HCT116 (cell line): ENCODE measurements around the gene WDR45B. TPM values are rescaled to one million over a fixed set of nuclear protein-coding genes. Genes with fewer than 3 reads are reported as not detected.

ENCODE experiments used
- ATAC-seq: fragments of 200-7000 bp; cut with Tn5 transposase; 2 replicates; pipeline ENCODE4 v1.9.1; 2020; ENCODE audit warnings: mild to moderate bottlenecking, moderate library complexity
- BruUV-seq: library from RNA; stranded (reverse); fragments of 400-500 nt; replicated peaks from 2 replicates; lab custom pipeline; 2021; lab: Mats Ljungman, UMichigan
- CTCF ChIA-PET: fragments of 300-600 bp; sonication (Branson Sonifier 250); formaldehyde crosslinking; loops from one replicate; lab custom pipeline; 2021; ENCODE audit warnings: antibody characterized with exemption; lab: Charles Lee
- POLR2A ChIA-PET: fragments of 300-600, 350-600 bp; sonication (Branson Sonifier 250); formaldehyde crosslinking; loops from one replicate; lab custom pipeline; 2021; ENCODE audit warnings: antibody characterized with exemption; lab: Charles Lee
- RAD21 ChIA-PET, 2 experiments: fragments of 300-600 bp; sonication (Branson Sonifier 250); formaldehyde crosslinking; loops; one replicate each; lab custom pipeline; 2023; ENCODE audit warnings: low total read pairs in 2 of 2; ENCODE audit not compliant: uncharacterized antibody in 2 of 2, unreplicated experiment in 2 of 2, low non-redundant PET in 1 of 2; lab: Charles Lee
- DNase-seq: peaks from one replicate; pipeline ENCODE4 v3.0.0-alpha.2; 2010; ENCODE audit warnings: low read depth, low spot score
- H2AFZ ChIP-seq: fragments of 200-600 bp; shearing (Covaris generic), sonication (generic); 2 replicates; pipeline ENCODE4 v1.6.1; 2017; ENCODE audit warnings: low read depth, mixed run types, mixed read lengths, antibody characterized with exemption, low read length; ENCODE audit not compliant: poor library complexity, severe bottlenecking
- H3K27ac ChIP-seq: 2 replicates; pipeline ENCODE4 v1.5.1; 2012; ENCODE audit warnings: low read depth, low read length
- H3K27me3 ChIP-seq: fragments of 200-600 bp; sonication (generic); 2 replicates; pipeline ENCODE4 v1.6.1; 2016; ENCODE audit warnings: mixed run types, low read length, mixed read lengths; ENCODE audit not compliant: insufficient read depth
- H3K36me3 ChIP-seq, 2 experiments: fragments of 200-500 bp in 1 of 2; fragments of 200-600 bp in 1 of 2; sonication (Bioruptor generic) in 1 of 2; sonication (generic) in 1 of 2; 2 replicates each; pipeline versions ENCODE4 v1.5.1 to v1.6.1; 2014 to 2016; ENCODE audit warnings: low read length in 2 of 2, inconsistent platforms in 1 of 2, mixed read lengths in 1 of 2, mixed run types in 1 of 2; ENCODE audit not compliant: insufficient read depth in 2 of 2, control insufficient read depth in 1 of 2
- H3K4me1 ChIP-seq, 2 experiments: fragments of 200-600 bp in 1 of 2; sonication (generic) in 1 of 2; 2 replicates each; pipeline versions ENCODE4 v1.5.1 to v1.6.1; 2012 to 2017; ENCODE audit warnings: low read length in 2 of 2, inconsistent platforms in 1 of 2, mild to moderate bottlenecking in 1 of 2, mixed read lengths in 1 of 2, mixed run types in 1 of 2, moderate library complexity in 1 of 2; ENCODE audit not compliant: insufficient read depth in 2 of 2, control insufficient read depth in 1 of 2
- H3K4me2 ChIP-seq: fragments of 200-600 bp; sonication (generic); 2 replicates; pipeline ENCODE4 v1.6.1; 2017; ENCODE audit warnings: mixed run types, low read length, mixed read lengths
- H3K4me3 ChIP-seq, 2 experiments: fragments of 200-600 bp in 1 of 2; sonication (generic) in 1 of 2; replicated peaks in 1 of 2; 2 replicates each; pipeline ENCODE4 v1.5.1; 2011 to 2016; ENCODE audit warnings: low read length in 2 of 2, control low read depth in 1 of 2, low read depth in 1 of 2, mild to moderate bottlenecking in 1 of 2, mixed read lengths in 1 of 2, mixed run types in 1 of 2
- H3K79me2 ChIP-seq: fragments of 200-600 bp; sonication (generic); 2 replicates; pipeline ENCODE4 v1.6.1; 2017; ENCODE audit warnings: mild to moderate bottlenecking, mixed run types, low read length, moderate library complexity, mixed read lengths; ENCODE audit not compliant: insufficient read depth
- H3K9ac ChIP-seq: fragments of 200-600 bp; sonication (generic); 2 replicates; pipeline ENCODE4 v1.6.1; 2016; ENCODE audit warnings: low read length, mixed read lengths
- H3K9me2 ChIP-seq: fragments of 200-600 bp; sonication (generic), shearing (Covaris generic); 2 replicates; pipeline ENCODE4 v1.6.1; 2017; ENCODE audit warnings: mixed run types, mild to moderate bottlenecking, moderate library complexity; ENCODE audit not compliant: insufficient read depth
- H3K9me3 ChIP-seq, 2 experiments: fragments of 200-500 bp in 1 of 2; fragments of 200-600 bp in 1 of 2; sonication (Bioruptor generic) in 1 of 2; sonication (generic) in 1 of 2; 2 replicates each; pipeline ENCODE4 v1.6.1; 2014 to 2017; ENCODE audit warnings: low read length in 2 of 2, mixed read lengths in 2 of 2, inconsistent platforms in 1 of 2, low read depth in 1 of 2, mild to moderate bottlenecking in 1 of 2, mixed run types in 1 of 2, moderate library complexity in 1 of 2; ENCODE audit not compliant: control insufficient read depth in 1 of 2, insufficient read depth in 1 of 2
- H4K20me1 ChIP-seq: fragments of 200-600 bp; sonication (generic), shearing (Covaris generic); 2 replicates; pipeline ENCODE4 v1.6.1; 2017; ENCODE audit warnings: mixed run types, mild to moderate bottlenecking, moderate library complexity; ENCODE audit not compliant: insufficient read depth
- CBX3 ChIP-seq: IDR thresholded peaks from 2 replicates; pipeline ENCODE4 v1.6.1; 2012; ENCODE audit warnings: low read depth
- EGR1 ChIP-seq: IDR thresholded peaks from 2 replicates; pipeline ENCODE4 v1.6.1; 2012; ENCODE audit warnings: low read depth
- ELF1 ChIP-seq: IDR thresholded peaks from 2 replicates; pipeline ENCODE4 v1.6.1; 2012; ENCODE audit warnings: low read depth, borderline replicate concordance
- EZH2 ChIP-seq: fragments of 200-600 bp; sonication (generic); IDR thresholded peaks from 2 replicates; pipeline ENCODE4 v1.6.1; 2017; ENCODE audit warnings: antibody characterized with exemption, mixed run types
- EZH2phosphoT487 ChIP-seq: fragments of 200-600 bp; IDR thresholded peaks from 2 replicates; pipeline ENCODE4 v1.6.1; 2018; ENCODE audit warnings: antibody characterized with exemption, borderline replicate concordance
- FOSL1 ChIP-seq: IDR thresholded peaks from 2 replicates; pipeline ENCODE4 v1.6.1; 2012; ENCODE audit warnings: low read depth
- JUND ChIP-seq: IDR thresholded peaks from 2 replicates; pipeline ENCODE4 v1.6.1; 2012
- POLR2A ChIP-seq: IDR thresholded peaks from 2 replicates; pipeline ENCODE4 v1.7.0; 2011; ENCODE audit warnings: borderline replicate concordance; ENCODE audit not compliant: insufficient read depth, insufficient read length; ENCODE audit errors: extremely low read depth
- RAD21 ChIP-seq: IDR thresholded peaks from 2 replicates; pipeline ENCODE4 v1.6.1; 2012; ENCODE audit warnings: low read depth, mild to moderate bottlenecking
- SIN3A ChIP-seq: IDR thresholded peaks from 2 replicates; pipeline ENCODE4 v1.6.1; 2012; ENCODE audit warnings: low read depth
- SP1 ChIP-seq: IDR thresholded peaks from 2 replicates; pipeline ENCODE4 v1.6.1; 2012; ENCODE audit warnings: low read depth
- SRF ChIP-seq: IDR thresholded peaks from 2 replicates; pipeline ENCODE4 v1.6.1; 2012; ENCODE audit warnings: low read depth
- YY1 ChIP-seq: IDR thresholded peaks from 2 replicates; pipeline ENCODE4 v1.6.1; 2011; ENCODE audit warnings: low read length, low read depth, moderate library complexity, mild to moderate bottlenecking; ENCODE audit not compliant: insufficient replicate concordance; ENCODE audit errors: extremely low read depth
- ZFX ChIP-seq: fragments of 450-650 bp; IDR thresholded peaks from 2 replicates; pipeline ENCODE4 v1.6.1; 2017
- ZNF274 ChIP-seq: fragments of 200-500 bp; sonication (Bioruptor generic); IDR thresholded peaks from 2 replicates; pipeline ENCODE4 v1.6.1; 2014; ENCODE audit warnings: mild to moderate bottlenecking, low read depth, low read length, inconsistent platforms
- intact Hi-C: fragments of 100-400 bp; cut with micrococcal nuclease; formaldehyde crosslinking; loops from 2 replicates; pipeline ENCODE4 v1.10.0; 2022
- total RNA-seq: library from RNA; stranded (reverse); gene quantifications from one replicate; pipeline ENCODE4 v1.2.1, GENCODE V29; 2021; ENCODE audit not compliant: unreplicated experiment
- TF ChIP-seq, protein P1 (sequence below): IDR thresholded peaks from 2 replicates; pipeline ENCODE4 v1.6.1; 2012
- TF ChIP-seq, protein P2 (sequence below), 3 experiments: fragments of 200-600 bp in 1 of 3; sonication (generic) in 1 of 3; IDR thresholded peaks in 2 of 3; conservative IDR thresholded peaks in 1 of 3; 2 replicates each; pipeline ENCODE4 v1.5.1; 2012 to 2017; ENCODE audit warnings: low read depth in 2 of 3, low read length in 2 of 3, antibody characterized with exemption in 1 of 3, borderline replicate concordance in 1 of 3, control low read depth in 1 of 3, mild to moderate bottlenecking in 1 of 3, mixed read lengths in 1 of 3, mixed run types in 1 of 3, moderate library complexity in 1 of 3; ENCODE audit not compliant: insufficient read depth in 1 of 3
- TF ChIP-seq, protein P3 (sequence below): IDR thresholded peaks from 2 replicates; pipeline ENCODE4 v1.6.1; 2012

WDR45B gene
- total RNA-seq, 1 experiment from 2014 or later: 117 TPM

DNA sequence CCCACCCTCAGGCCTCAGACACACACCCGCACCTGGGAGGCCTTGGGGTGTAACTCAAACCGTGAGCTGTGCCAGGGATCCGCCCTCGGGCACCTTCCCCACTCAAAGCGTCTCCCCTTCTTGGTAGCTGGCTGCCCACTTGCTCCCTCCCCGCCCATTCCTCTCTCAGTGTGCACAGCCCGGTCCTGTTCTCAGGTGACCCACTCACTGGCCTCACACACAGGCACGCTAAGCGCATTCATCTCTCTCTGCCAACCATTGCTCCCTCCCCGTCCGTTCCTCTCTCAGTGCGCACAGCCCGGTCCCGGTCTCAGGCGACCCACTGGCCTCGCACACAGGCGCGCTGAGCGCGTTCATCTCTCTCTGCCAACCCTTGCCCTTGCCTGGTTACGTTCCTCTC, 20.8 kb downstream of the WDR45B start:
- BruUV-seq: no TSS peak
- intact Hi-C loops: no loop called here
- Histone ChIP-seq H3K36me3 (peaks cover 53 to 56% of the 10 kb centered on the region in 2 experiments), H3K4me3 (no peak overlapping the region), H3K27me3 (no peaks in the 10 kb centered on the region), H4K20me1 (0 out of 2 replicates have a peak, but pooled peaks cover 9% of the 10 kb centered on the region), H2AFZ (no peak overlapping the region), H3K9me3 (no peaks in the 10 kb centered on the region), H3K4me2 (no peak overlapping the region), H3K27ac (no peak overlapping the region), H3K9ac (no peak overlapping the region), H3K9me2 (no peaks in the 10 kb centered on the region), H3K79me2 (peaks cover 87% of the 10 kb centered on the region), H3K4me1 (no peaks in the 10 kb centered on the region)
- DNase-seq (no peak), ATAC-seq (no peak)
- TF ChIP-seq ZNF274 (no peak), POLR2A (no peak), CBX3 (no peak), RAD21 (no peak), EZH2phosphoT487 (no peak), YY1 (no peak), ZFX (no peak), SRF (no peak)
- TF ChIP-seq, protein P1, sequence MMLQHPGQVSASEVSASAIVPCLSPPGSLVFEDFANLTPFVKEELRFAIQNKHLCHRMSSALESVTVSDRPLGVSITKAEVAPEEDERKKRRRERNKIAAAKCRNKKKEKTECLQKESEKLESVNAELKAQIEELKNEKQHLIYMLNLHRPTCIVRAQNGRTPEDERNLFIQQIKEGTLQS: no peak
- ChIA-PET POLR2A (no interaction called here), RAD21 (no interaction called here), CTCF (no interaction called here)

DNA sequence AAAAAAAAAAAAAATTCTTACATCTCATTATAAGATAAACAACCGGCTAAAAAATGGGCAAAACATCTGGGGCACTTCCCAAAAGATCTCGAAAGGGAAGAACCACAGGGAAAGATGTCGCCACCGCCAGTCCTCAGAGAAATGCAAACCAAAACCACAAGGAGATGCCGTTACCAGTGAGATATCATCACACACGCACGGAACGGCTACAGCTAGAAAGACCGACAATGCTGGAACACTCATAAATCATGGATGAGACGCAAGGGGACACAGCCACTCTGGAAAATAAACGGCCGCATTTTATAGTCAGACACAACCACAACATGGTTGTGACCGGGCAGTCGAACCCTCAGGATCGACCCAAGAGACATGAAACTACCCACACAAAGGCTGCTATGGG, 24.5 kb downstream of the WDR45B start:
- no peak overlapping the region for H2AFZ ChIP-seq
- H3K4me3 ChIP-seq: no peak overlapping the region
- H3K36me3 ChIP-seq: peaks cover 72 to 77% of the 10 kb centered on the region in 2 experiments
- H3K79me2 ChIP-seq: peaks cover 82% of the 10 kb centered on the region
- H3K4me2 ChIP-seq: no peak overlapping the region
- no peak overlapping the region for H3K27ac ChIP-seq
- DNase-seq (no peak), ATAC-seq (no peak)
- H4K20me1 ChIP-seq: 0 out of 2 replicates have a peak, but pooled peaks cover 11% of the 10 kb centered on the region
- H3K4me1 ChIP-seq: no peaks in the 10 kb centered on the region
- ChIA-PET POLR2A (no interaction called here), RAD21 (no interaction called here), CTCF (no interaction called here)
- BruUV-seq: no TSS peak
- H3K9ac ChIP-seq: no peak overlapping the region
- no peaks in the 10 kb centered on the region for H3K9me2 ChIP-seq
- H3K27me3 ChIP-seq: no peaks in the 10 kb centered on the region
- no peaks in the 10 kb centered on the region for H3K9me3 ChIP-seq
- TF ChIP-seq SIN3A (no peak), RAD21 (no peak), SRF (no peak), JUND (no peak), SP1 (no peak), EZH2 (no peak), ELF1 (no peak), EGR1 (no peak), FOSL1 (no peak)
- TF ChIP-seq, protein P2, sequence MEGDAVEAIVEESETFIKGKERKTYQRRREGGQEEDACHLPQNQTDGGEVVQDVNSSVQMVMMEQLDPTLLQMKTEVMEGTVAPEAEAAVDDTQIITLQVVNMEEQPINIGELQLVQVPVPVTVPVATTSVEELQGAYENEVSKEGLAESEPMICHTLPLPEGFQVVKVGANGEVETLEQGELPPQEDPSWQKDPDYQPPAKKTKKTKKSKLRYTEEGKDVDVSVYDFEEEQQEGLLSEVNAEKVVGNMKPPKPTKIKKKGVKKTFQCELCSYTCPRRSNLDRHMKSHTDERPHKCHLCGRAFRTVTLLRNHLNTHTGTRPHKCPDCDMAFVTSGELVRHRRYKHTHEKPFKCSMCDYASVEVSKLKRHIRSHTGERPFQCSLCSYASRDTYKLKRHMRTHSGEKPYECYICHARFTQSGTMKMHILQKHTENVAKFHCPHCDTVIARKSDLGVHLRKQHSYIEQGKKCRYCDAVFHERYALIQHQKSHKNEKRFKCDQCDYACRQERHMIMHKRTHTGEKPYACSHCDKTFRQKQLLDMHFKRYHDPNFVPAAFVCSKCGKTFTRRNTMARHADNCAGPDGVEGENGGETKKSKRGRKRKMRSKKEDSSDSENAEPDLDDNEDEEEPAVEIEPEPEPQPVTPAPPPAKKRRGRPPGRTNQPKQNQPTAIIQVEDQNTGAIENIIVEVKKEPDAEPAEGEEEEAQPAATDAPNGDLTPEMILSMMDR (IDR thresholded peaks at IDR 0.05 in 2 of 3, conservative IDR thresholded peaks at IDR 0.05 in 1 of 3; ENCODE audit: borderline replicate concordance in 1 of 3, insufficient read depth in 1 of 3, low read depth in 2 of 3, low read length in 2 of 3): no peak
- TF ChIP-seq, protein P3, sequence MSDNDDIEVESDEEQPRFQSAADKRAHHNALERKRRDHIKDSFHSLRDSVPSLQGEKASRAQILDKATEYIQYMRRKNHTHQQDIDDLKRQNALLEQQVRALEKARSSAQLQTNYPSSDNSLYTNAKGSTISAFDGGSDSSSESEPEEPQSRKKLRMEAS: no peak
- intact Hi-C loops: no loop called here
